ENCODE results near the gene OR1E1.
"Not testable (repeated sequence)": the region's sequence is repeated elsewhere in the genome, so short reads cannot be mapped to it uniquely, and the experiment has no call there.

The OR1E1 gene

GRCh38 chr17:3398310-3398709 is at the start of gene OR1E1:
Gene OR1E1, minus strand, starts transcription at chr17:3398410. Its CDS starts 0 bp downstream, at chr17:3398410.
- DNase-seq = no peak

GRCh38 chr17:3447625-3448024 is 49.4 kb upstream of the OR1E1 start:
- DNase-seq = no peak

- DNase-seq = no peak
Measured at GRCh38 chr17:3440451-3440850, 42.2 kb upstream of the OR1E1 start.

GRCh38 chr17:3438368-3438767 is 40.2 kb upstream of the OR1E1 start:
- no peak for DNase-seq

- no peak for DNase-seq
Measured at GRCh38 chr17:3433741-3434140, 35.5 kb upstream of the OR1E1 start, which contains the start of gene OR1E2. Gene OR1E2, minus strand, starts transcription at chr17:3433841. Its CDS starts 0 bp downstream, at chr17:3433841.

GRCh38 chr17:3433215-3433614 is 35.0 kb upstream of the OR1E1 start:
- peak; percentile 43 for DNase-seq

- no peak for DNase-seq
Measured at GRCh38 chr17:3418222-3418621, 20.0 kb upstream of the OR1E1 start.

- DNase-seq = no peak
Measured at GRCh38 chr17:3415610-3416009, 17.4 kb upstream of the OR1E1 start.

GRCh38 chr17:3412216-3412615 is 14.0 kb upstream of the OR1E1 start:
- not testable (repeated sequence) for DNase-seq

GRCh38 chr17:3411070-3411469 is 12.9 kb upstream of the OR1E1 start, which contains the start of gene OR3A3:
Gene OR3A3, plus strand, starts transcription at chr17:3411370.
- no peak for DNase-seq

- DNase-seq = not testable (repeated sequence)
Measured at GRCh38 chr17:3403856-3404255, 5.6 kb upstream of the OR1E1 start.

GRCh38 chr17:3401786-3402185 is 3.6 kb upstream of the OR1E1 start:
- no peak for DNase-seq

- DNase-seq = peak; percentile 18
Measured at GRCh38 chr17:3400055-3400454, 1.8 kb upstream of the OR1E1 start.

- peak; percentile 19 for DNase-seq
Measured at GRCh38 chr17:3397801-3398200, 409 bp downstream of the OR1E1 start.

GRCh38 chr17:3389791-3390190 is 8.4 kb downstream of the OR1E1 start:
- no peak for DNase-seq

GRCh38 chr17:3385869-3386816 is 12.1 kb downstream of the OR1E1 start, which contains the start of gene OR3A2:
Gene OR3A2, minus strand, starts transcription at chr17:3386308.
- no peak for DNase-seq

GRCh38 chr17:3381957-3382356 is 16.3 kb downstream of the OR1E1 start:
- no peak for DNase-seq

- DNase-seq = no peak
Measured at GRCh38 chr17:3378321-3378720, 19.9 kb downstream of the OR1E1 start.

GRCh38 chr17:3371167-3371566 is 27.0 kb downstream of the OR1E1 start:
- DNase-seq = not testable (repeated sequence)

Data from RPMI8226 (cell line).